NCI-H1417 treated with DMSO at 0.1 percent for 48 hours (cell line): Measurements from ENCODE around the gene ERC2.

Experiments used
- DNase-seq: peaks from one replicate; lab custom pipeline; 2025; lab: John Stamatoyannopoulos, UW

Gene ERC2

GRCh38 chr3:56366641-56367162 lies 101.6 kb downstream of the ERC2 start:
- no peak for DNase-seq

DNA sequence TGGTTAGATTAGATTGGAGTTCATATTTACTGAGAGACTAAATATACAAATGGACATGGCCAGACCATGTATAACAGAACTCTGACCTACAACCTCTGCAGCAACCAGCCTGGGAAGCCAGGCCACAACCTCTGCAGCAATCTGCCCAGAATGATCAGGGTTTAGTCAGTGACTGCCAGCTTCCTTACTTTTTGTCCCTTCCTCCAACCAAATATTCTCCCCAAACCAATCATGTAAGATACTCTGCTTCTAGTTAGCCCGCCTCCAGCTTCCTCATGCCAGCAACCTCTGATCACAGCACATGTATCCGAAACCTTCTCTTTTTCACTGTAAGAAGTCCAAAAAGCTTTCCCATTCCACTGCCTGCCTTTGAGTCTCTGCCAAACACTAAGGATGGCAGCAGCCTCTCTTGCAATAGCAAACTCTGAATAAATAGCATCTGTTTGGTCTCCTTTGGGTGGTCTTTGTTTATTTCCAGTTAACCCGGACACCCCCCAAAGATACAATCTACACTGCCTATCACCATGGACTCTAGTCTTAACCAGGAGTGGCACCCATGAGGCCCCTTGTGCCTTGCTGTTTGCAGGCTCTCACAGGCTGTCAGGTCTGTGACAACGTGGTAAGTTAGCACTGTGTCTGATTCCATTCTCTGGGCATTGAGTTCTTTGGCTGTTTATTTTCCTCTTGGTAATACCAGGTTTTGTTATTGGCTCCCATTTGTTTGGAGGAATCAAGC lies 102.2 kb downstream of the ERC2 start:
- DNase-seq: no peak

GRCh38 chr3:56364665-56365064 lies 103.6 kb downstream of the ERC2 start:
- no peak for DNase-seq

DNA sequence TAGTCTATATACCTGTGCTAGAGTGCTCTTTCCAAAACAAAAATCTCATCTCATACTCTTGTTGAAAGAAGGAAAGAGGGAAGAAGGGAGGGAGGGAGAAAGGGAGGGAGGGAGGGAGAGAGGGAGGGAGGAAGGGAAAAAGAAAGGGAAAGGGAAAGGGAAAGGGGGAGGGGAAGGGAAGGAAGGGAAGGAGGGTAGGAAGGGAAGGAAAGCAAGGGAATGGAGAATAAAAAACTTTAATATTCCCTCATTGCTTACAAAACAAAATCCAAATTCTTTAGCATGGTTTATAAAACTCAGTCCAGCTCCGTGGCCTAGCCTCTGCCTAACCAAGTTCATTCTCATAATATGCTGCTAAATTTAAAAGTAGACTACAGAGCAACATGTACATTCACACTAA lies 104.5 kb downstream of the ERC2 start:
- DNase-seq: no peak

DNA sequence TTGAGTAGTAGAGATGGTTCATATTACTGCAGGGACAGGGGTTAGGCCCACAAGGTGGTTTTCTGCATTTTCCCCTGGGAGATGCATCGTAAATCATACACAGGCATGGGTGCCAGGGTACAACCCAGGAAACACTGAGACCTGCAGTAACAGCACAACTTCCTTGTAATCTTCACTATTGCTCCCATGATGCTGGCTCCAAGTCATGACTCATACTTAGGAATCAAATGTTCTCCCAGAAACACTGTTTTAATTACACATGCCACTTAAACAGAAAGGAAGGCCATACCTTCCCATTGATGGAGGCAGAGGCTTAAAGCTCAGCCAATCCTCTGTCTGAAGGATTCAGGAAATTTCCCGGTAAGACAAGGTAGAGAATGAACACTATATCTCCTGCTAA lies 106.5 kb downstream of the ERC2 start:
- DNase-seq: no peak

DNA sequence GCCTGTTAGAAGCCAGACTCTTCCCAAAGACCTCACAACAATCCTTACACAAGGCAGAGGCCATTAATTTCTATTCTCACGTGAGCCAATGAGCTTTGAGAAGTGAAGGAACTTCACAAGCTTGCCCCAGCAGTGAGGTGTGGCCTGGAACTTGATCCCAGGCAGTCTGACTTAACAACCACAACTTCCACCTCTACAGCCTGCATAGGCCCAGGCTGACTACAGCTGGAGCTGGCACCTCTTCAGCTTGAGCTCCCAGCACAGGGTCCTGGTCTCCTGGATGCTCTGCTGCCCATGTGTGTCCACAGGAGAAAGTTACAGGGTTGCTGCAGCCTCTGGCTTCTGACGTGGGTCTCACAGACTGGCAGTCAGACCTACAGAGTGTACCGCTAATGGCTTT lies 111.0 kb downstream of the ERC2 start:
- no peak for DNase-seq

DNA sequence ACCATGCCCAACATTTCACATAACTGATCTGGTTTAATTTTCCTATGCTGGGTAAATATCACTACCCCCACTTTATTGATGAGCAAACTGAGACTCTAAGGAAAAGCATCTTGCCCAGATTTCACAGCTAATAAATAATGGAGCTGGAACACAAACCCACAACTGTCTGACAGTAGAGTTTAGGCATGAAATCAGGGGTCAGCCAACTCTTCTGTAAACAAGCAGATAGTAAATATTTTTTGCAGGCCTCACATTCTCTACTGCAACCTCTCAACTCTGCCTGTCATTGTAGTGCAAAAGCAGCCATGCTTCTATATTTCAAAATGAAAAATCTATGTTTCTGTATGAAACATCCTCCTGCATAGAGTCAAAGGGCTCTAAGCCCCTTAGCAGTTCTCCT lies 111.5 kb downstream of the ERC2 start:
- DNase-seq: no peak

DNA sequence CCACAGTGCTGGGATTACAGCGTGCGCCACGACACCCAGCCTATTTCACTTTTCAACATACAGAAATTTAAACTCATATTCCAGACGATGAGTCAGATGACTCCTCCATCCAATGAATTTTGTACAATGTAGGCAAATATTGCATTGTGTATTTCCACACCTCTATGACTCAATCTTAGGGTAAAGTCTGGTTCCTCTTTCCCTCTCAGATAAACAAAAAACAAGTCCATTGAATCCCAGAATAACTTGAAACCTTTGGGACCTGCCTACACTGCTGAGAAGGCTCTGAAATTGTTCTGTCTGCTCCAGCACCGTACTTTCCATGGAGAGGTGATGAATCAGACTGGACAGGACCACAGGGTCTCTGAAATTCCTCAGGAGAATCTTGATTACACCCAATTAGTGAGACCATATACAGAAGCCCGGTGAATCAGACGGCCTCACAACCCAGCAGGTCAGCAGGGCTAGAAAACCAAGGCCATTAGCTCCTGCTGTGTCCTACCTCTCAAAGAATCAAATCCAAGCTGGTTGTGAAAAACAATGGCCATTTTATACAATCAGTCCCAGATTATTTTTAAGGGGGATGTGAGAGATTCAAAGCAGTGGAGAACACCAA lies 112.6 kb downstream of the ERC2 start:
- no peak for DNase-seq

DNA sequence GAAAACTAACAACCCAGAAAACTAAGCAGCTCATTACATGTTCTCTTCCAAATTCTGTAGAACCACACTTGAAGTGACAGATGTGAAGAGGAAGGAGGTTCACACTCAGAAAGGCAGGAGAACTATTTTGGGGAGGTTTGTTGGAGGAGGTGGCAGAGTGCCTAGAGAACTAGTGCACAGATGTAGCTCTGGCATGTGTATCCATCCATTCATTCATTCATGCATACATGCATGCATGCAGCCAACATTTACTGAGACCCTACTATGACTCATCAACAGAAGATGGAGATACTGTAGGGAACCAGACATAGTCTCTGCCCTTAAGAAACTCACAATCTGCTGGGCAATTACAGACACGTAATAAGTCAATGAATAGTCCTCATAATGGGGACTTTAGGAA lies 116.7 kb downstream of the ERC2 start:
- DNase-seq: no peak

- DNase-seq: no peak
These were observed 120.9 kb downstream of the ERC2 start for GRCh38 chr3:56347219-56347871.

- DNase-seq: no peak
These were observed 125.8 kb downstream of the ERC2 start for GRCh38 chr3:56342475-56342874.

DNA sequence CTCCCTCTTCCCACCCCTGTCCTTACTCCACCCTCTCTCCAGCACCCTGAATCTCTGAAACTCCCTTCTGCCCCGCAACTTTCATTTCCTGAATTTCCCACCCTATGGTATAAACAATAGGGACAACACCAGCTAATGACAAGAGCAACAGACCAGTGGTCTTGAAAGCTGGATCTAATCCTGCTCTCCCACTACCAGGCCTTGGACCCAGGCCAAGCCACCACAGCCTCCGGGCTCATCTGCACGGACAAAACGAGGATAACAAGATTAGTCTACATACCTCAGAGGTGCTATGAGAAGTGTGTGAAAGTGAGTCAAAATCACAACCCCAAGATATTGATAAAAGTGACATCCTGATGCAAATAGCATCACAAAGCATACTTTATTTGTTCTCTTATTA lies 128.6 kb downstream of the ERC2 start:
- DNase-seq: no peak

DNA sequence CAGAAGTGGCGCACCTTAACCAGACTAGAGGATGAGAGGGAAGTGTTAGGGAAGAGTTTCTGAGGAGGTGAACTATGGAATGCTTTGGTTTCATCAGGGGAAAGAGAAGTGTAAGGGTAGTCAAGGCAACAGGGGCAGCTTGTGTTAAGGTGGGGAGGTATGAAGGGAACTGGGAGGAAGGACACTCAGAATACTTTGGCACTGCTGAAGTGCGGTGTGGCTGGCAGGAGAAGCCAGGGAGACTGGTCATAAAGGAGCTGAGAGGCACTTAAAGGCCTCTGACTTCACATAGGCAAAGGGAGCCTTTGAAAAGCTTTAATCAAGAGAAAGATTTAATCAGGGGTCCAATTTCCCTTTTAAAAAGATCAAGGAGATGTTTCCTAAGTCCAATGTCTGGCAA lies 129.0 kb downstream of the ERC2 start:
- no peak for DNase-seq

- DNase-seq: no peak
These were observed 132.2 kb downstream of the ERC2 start for GRCh38 chr3:56336023-56336422.

DNA sequence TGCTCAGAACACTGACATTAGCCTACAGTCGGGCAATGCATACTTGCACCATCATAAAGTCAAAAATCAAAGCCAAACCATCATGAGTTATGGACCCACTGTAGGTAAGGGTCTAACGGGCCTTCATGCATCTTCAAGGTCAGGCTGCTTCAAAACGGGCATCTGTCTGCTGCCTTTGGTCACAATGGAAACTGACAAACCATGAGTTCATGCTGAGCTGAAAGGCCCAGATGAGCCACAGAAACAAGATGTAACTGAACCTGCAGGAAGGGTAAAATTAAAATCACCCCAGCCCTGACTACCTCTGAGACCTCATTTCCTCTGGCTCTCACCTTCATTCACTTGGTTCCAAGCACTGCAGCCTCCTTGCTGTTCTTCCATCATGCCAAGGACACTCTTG lies 143.8 kb downstream of the ERC2 start:
- DNase-seq: no peak

GRCh38 chr3:56323986-56324420 lies 144.3 kb downstream of the ERC2 start:
- DNase-seq: no peak

DNA sequence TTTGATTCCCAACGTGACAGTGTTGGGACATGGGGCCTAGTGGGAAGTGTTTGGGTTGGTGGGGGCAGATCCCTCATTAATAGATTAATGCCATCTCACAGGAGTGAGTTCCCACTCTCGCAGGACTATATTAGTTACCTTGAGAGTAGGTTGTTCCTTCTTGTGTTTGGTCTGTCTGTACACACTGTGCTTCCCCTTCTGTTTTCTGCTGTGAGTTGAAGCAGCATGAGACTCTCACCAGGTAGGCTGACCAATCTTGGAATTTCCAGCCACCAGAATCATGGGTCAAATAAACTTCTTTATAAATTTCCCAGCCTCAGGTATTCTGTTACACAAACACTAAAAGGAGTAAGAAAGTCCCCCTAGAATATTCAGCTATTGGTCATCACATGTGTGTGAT lies 145.4 kb downstream of the ERC2 start:
- DNase-seq: no peak

- DNase-seq: no peak
These were observed 146.4 kb downstream of the ERC2 start for GRCh38 chr3:56321892-56322291.

- no peak for DNase-seq
These were observed 146.9 kb downstream of the ERC2 start for GRCh38 chr3:56321383-56321782.

GRCh38 chr3:56320883-56321282 lies 147.4 kb downstream of the ERC2 start:
- DNase-seq: no peak

- DNase-seq: no peak
These were observed 149.4 kb downstream of the ERC2 start for GRCh38 chr3:56318891-56319290.

- no peak for DNase-seq
These were observed 151.3 kb downstream of the ERC2 start for GRCh38 chr3:56316944-56317343.

GRCh38 chr3:56314842-56315241 lies 153.4 kb downstream of the ERC2 start:
- DNase-seq: no peak
